OCI-LY1 (cell line): ENCODE measurements around the gene PAX3.

Experiments
- H2AFZ ChIP-seq: fragments of 200-600 bp; sonication (generic), shearing (Covaris generic); 2 replicates; pipeline ENCODE4 v1.6.0; 2014; ENCODE audit warnings: antibody characterized with exemption, mild to moderate bottlenecking, low read length
- H3F3A ChIP-seq: fragments of 200-600 bp; sonication (generic), shearing (Covaris generic); 2 replicates; pipeline ENCODE4 v1.6.0; 2014; ENCODE audit warnings: mild to moderate bottlenecking, antibody characterized with exemption, low read length, moderate library complexity; ENCODE audit not compliant: insufficient read depth
- H3K27ac ChIP-seq: fragments of 200-600 bp; sonication (generic); 2 replicates; pipeline ENCODE4 v1.5.1; 2014; ENCODE audit warnings: low read length, mixed run types, mild to moderate bottlenecking, low read depth; ENCODE audit not compliant: poor library complexity, severe bottlenecking
- H3K27me3 ChIP-seq: fragments of 200-600 bp; sonication (generic); 2 replicates; pipeline ENCODE4 v1.6.0; 2014; ENCODE audit warnings: antibody characterized with exemption, mild to moderate bottlenecking, low read length, moderate library complexity; ENCODE audit not compliant: insufficient read depth
- H3K36me3 ChIP-seq: fragments of 200-600 bp; sonication (generic); 2 replicates; pipeline ENCODE4 v1.6.1; 2014; ENCODE audit warnings: mild to moderate bottlenecking, antibody characterized with exemption, low read length, moderate library complexity, mixed read lengths; ENCODE audit not compliant: insufficient read depth
- H3K4me1 ChIP-seq: fragments of 200-600 bp; sonication (generic); 2 replicates; pipeline ENCODE4 v1.5.1; 2014; ENCODE audit warnings: mild to moderate bottlenecking, low read length, moderate library complexity; ENCODE audit not compliant: insufficient read depth, severe bottlenecking
- H3K4me2 ChIP-seq: fragments of 200-600 bp; sonication (generic), shearing (Covaris generic); 2 replicates; pipeline ENCODE4 v1.6.1; 2014; ENCODE audit warnings: low read length
- H3K4me3 ChIP-seq: fragments of 200-600 bp; sonication (generic); 2 replicates; pipeline ENCODE4 v1.5.1; 2014; ENCODE audit warnings: low read length, low read depth, mild to moderate bottlenecking, mixed read lengths; ENCODE audit not compliant: poor library complexity, severe bottlenecking
- H3K79me2 ChIP-seq: fragments of 200-600 bp; shearing (Covaris generic); 2 replicates; pipeline ENCODE4 v1.6.1; 2016; ENCODE audit warnings: mixed run types, low read length, mixed read lengths; ENCODE audit not compliant: insufficient read depth
- H3K9ac ChIP-seq: fragments of 200-600 bp; sonication (generic), shearing (Covaris generic); 2 replicates; pipeline ENCODE4 v1.6.1; 2014; ENCODE audit warnings: mild to moderate bottlenecking, low read length, mixed read lengths
- H3K9me2 ChIP-seq: fragments of 200-600 bp; sonication (generic), shearing (Covaris generic); 2 replicates; pipeline ENCODE4 v1.6.1; 2014; ENCODE audit warnings: low read depth, mild to moderate bottlenecking, low read length, mixed read lengths
- H3K9me3 ChIP-seq: fragments of 200-600 bp; shearing (Covaris generic); 2 replicates; pipeline ENCODE4 v1.6.1; 2014; ENCODE audit warnings: low read length, mixed read lengths
- H4K20me1 ChIP-seq: fragments of 200-600 bp; sonication (generic), shearing (Covaris generic); 2 replicates; pipeline ENCODE4 v1.6.0; 2016; ENCODE audit warnings: mild to moderate bottlenecking, low read length; ENCODE audit not compliant: insufficient read depth
- CTCF ChIP-seq: fragments of 200-600 bp; sonication (generic), shearing (Covaris generic); IDR thresholded peaks from 2 replicates; pipeline ENCODE4 v1.5.1; 2017; ENCODE audit warnings: mild to moderate bottlenecking, antibody characterized with exemption, low read length, moderate library complexity, mixed read lengths
- EZH2 ChIP-seq: fragments of 200-600 bp; sonication (generic), shearing (Covaris generic); IDR thresholded peaks from 2 replicates; pipeline ENCODE4 v1.8.0; 2017; ENCODE audit warnings: borderline replicate concordance, mixed run types, mild to moderate bottlenecking, antibody characterized with exemption, low read length, moderate library complexity, mixed read lengths

Gene PAX3

GRCh38 chr2:222298311-222299150 is at the start of gene PAX3:
Gene PAX3, minus strand, starts transcription at chr2:222298998. Its CDS starts 383 bp downstream, at chr2:222298615.
- Histone ChIP-seq H3K36me3 (no peaks in the 10 kb centered on the region), H3K4me1 (no peaks in the 10 kb centered on the region), H2AFZ (no peak within 1 kb of the TSS), H3K9ac (no peak within 1 kb of the TSS), H3K4me3 (no peak within 1 kb of the TSS), H3K79me2 (no peaks in the 10 kb centered on the region), H3K27ac (no peak within 1 kb of the TSS), H3K9me2 (no peaks in the 10 kb centered on the region), H3F3A (no peaks in the 10 kb centered on the region), H3K4me2 (no peak within 1 kb of the TSS), H3K27me3 (no peaks in the 10 kb centered on the region), H4K20me1 (no peaks in the 10 kb centered on the region), H3K9me3 (no peaks in the 10 kb centered on the region)
- no peak for TF ChIP-seq EZH2
- TF ChIP-seq CTCF, result no peak

- H2AFZ ChIP-seq, result no peak overlapping the region
- H3K4me3 ChIP-seq, result no peak overlapping the region
- H3K27ac ChIP-seq, result no peak overlapping the region
- no peaks in the 10 kb centered on the region for H4K20me1 ChIP-seq
- no peak for TF ChIP-seq CTCF
- no peak for TF ChIP-seq EZH2
- no peaks in the 10 kb centered on the region for H3K36me3 ChIP-seq
- H3K79me2 ChIP-seq, result no peaks in the 10 kb centered on the region
- no peaks in the 10 kb centered on the region for H3K4me1 ChIP-seq
- no peaks in the 10 kb centered on the region for H3F3A ChIP-seq
- H3K4me2 ChIP-seq, result no peak overlapping the region
- H3K27me3 ChIP-seq, result no peaks in the 10 kb centered on the region
- H3K9me2 ChIP-seq, result no peaks in the 10 kb centered on the region
- H3K9ac ChIP-seq, result no peak overlapping the region
- H3K9me3 ChIP-seq, result no peaks in the 10 kb centered on the region
Observed at GRCh38 chr2:222341331-222341730, 42.5 kb upstream of the PAX3 start.

- Histone ChIP-seq H3K36me3 (no peaks in the 10 kb centered on the region), H3K9me2 (no peaks in the 10 kb centered on the region), H3K9me3 (no peaks in the 10 kb centered on the region), H4K20me1 (no peaks in the 10 kb centered on the region), H3K9ac (no peak overlapping the region), H3K27me3 (no peaks in the 10 kb centered on the region), H3K27ac (no peak overlapping the region), H3K4me2 (no peak overlapping the region), H3K79me2 (no peaks in the 10 kb centered on the region), H3F3A (no peaks in the 10 kb centered on the region), H3K4me1 (no peaks in the 10 kb centered on the region), H3K4me3 (no peak overlapping the region), H2AFZ (no peak overlapping the region)
- no peak for TF ChIP-seq CTCF
- TF ChIP-seq EZH2, result no peak
Observed at GRCh38 chr2:222338374-222338773, 39.6 kb upstream of the PAX3 start.
